ENCODE data around the gene EPHB4.

DNA sequence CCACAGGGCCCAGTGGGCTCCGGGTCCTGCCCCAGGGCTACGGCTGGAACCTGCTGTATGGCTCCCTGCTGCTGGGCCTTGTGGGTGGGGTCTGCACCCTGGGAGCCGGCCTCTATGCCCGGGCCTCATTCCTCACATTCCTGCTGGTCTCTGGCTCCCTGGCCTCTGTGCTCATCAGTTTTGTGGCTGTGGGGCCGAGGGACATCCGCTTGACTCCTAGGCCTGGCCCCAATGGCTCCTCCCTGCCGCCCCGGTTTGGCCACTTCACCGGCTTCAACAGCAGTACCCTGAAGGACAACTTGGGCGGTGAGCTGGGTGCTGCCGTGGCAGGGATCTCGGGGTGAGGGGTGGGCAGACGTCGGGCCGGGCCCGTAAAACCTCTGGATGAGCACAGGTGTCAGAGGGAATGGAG lies 29.6 kb upstream of the EPHB4 start:
- TF ChIP-seq, protein P1, sequence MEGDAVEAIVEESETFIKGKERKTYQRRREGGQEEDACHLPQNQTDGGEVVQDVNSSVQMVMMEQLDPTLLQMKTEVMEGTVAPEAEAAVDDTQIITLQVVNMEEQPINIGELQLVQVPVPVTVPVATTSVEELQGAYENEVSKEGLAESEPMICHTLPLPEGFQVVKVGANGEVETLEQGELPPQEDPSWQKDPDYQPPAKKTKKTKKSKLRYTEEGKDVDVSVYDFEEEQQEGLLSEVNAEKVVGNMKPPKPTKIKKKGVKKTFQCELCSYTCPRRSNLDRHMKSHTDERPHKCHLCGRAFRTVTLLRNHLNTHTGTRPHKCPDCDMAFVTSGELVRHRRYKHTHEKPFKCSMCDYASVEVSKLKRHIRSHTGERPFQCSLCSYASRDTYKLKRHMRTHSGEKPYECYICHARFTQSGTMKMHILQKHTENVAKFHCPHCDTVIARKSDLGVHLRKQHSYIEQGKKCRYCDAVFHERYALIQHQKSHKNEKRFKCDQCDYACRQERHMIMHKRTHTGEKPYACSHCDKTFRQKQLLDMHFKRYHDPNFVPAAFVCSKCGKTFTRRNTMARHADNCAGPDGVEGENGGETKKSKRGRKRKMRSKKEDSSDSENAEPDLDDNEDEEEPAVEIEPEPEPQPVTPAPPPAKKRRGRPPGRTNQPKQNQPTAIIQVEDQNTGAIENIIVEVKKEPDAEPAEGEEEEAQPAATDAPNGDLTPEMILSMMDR (IDR thresholded peaks at IDR 0.05), result no peak
- no peak for TF ChIP-seq POLR2A (IDR thresholded peaks at IDR 0.05)
